ENCODE measurements around the gene MPL. TPM values are rescaled to one million over a fixed set of nuclear protein-coding genes. Genes with fewer than 3 reads are reported as not detected.
A peak's percentile ranks its signal among the peaks of the same experiment; 100 is the strongest.

MPL gene
- total RNA-seq, 1 experiment from 2014 or later = 0.15 TPM

DNA sequence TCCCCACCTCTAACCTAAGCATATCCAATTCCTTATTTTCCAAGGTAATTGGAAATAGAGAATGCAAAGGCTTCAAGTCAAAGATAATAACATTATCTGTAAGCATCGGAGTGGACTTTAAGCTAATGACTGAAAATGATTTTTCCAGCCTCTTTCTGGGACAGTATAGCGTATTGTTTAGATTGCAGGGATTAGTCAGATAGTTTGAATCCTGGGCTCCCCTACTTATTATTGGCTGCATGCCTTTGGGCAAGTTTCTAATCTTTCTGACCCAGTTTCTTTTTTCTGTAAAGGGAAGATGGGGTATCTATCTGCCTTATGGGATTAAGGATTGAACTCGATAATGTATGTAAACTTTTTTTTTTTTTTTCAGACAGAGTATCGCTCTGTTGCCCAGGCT is 19.6 kb downstream of the MPL start:
- ChIA-PET CTCF (interaction anchor here (1.4 to 2.8 kb wide), 7 partner anchors 8 to 131 kb away, joined by 3 to 37 read pairs (median 22); partner anchors contain the start of genes C1orf210 and ELOVL1), POLR2A (interaction anchor here (2.2 to 2.5 kb wide), 2 partner anchors 32 to 87 kb away, joined by 15 to 17 read pairs; partner anchors contain the start of genes MED8, SZT2 and TMEM125)
- Mint-ChIP-seq H3K4me1 (peaks cover 35% of the 10 kb centered on the region), H3K27me3 (ENCODE audit: low read depth) (no peaks in the 10 kb centered on the region), H3K27ac (no peak overlapping the region), H3K9me3 (no peaks in the 10 kb centered on the region), H3K36me3 (peaks cover 42% of the 10 kb centered on the region), H3K4me3 (peak overlapping the region; percentile 93)
- TF ChIP-seq ATF1 (CRISPR knock-in tag; IDR thresholded peaks at IDR 0.05) (no peak), CREB1 (CRISPR knock-in tag; IDR thresholded peaks at IDR 0.05) (no peak), ETV6 (CRISPR knock-in tag; IDR thresholded peaks at IDR 0.05) (no peak), SMAD3 (CRISPR knock-in tag; IDR thresholded peaks at IDR 0.05; ENCODE audit: borderline replicate concordance) (no peak), RELA (CRISPR knock-in tag; IDR thresholded peaks at IDR 0.05; ENCODE audit: borderline replicate concordance) (no peak), SMAD4 (CRISPR knock-in tag; IDR thresholded peaks at IDR 0.05) (no peak), ZNF281 (CRISPR knock-in tag; IDR thresholded peaks at IDR 0.05) (no peak)
- TF ChIP-seq, protein P1, sequence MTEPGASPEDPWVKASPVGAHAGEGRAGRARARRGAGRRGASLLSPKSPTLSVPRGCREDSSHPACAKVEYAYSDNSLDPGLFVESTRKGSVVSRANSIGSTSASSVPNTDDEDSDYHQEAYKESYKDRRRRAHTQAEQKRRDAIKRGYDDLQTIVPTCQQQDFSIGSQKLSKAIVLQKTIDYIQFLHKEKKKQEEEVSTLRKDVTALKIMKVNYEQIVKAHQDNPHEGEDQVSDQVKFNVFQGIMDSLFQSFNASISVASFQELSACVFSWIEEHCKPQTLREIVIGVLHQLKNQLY (CRISPR knock-in tag; IDR thresholded peaks at IDR 0.05) = no peak
- TF ChIP-seq, protein P2, sequence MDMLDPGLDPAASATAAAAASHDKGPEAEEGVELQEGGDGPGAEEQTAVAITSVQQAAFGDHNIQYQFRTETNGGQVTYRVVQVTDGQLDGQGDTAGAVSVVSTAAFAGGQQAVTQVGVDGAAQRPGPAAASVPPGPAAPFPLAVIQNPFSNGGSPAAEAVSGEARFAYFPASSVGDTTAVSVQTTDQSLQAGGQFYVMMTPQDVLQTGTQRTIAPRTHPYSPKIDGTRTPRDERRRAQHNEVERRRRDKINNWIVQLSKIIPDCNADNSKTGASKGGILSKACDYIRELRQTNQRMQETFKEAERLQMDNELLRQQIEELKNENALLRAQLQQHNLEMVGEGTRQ (CRISPR knock-in tag; IDR thresholded peaks at IDR 0.05) = no peak
- DNase-seq (ENCODE audit: low spot score) = no peak
- ATAC-seq = no peak

DNA sequence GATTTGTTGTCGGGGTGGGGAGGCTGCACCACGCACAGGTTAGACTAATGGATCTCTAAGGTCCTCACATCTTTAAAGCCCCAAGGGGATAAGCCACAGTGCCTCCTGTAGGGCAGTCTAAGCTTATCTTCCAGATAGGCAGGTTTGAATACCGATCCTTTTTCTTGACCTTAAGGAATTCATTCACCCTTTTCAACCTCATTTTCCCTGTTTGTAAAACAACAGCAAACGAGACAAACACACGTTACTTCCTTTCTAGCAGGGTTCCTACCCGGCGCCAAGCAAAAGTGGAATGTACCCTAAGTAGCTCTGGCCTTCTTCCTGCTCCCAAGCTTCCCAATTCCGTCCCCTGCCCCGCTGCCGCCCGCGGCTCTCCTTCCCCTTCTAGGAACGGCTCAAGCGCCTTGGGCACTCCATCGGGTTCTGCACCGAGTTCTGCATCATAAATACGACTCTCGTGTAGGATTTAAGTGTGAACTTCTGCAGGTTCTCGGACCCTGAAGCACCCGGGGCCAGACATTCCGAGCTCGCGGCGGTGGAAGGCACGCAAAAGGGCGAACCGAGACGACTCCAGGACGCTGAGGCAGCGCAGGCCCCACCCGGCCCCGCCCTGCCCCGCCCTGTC is 20.6 kb downstream of the MPL start:
- H3K9me3 Mint-ChIP-seq = no peaks in the 10 kb centered on the region
- ChIA-PET CTCF (interaction anchor here (0.6 to 2.8 kb wide), 33 partner anchors 9 to 577 kb away, joined by 3 to 37 read pairs (median 5); partner anchors contain the start of genes C1orf210, CFAP57, EBNA1BP2 and ELOVL1), POLR2A (interaction anchor here (0.6 to 2.5 kb wide), 22 partner anchors 8 to 512 kb away, joined by 3 to 21 read pairs (median 5); partner anchors contain the start of genes C1orf210, ELOVL1, KDM4A and MED8)
- H3K4me1 Mint-ChIP-seq = peaks cover 29% of the 10 kb centered on the region
- peak overlapping the region; percentile 93 for H3K4me3 Mint-ChIP-seq
- no peaks in the 10 kb centered on the region for H3K27me3 Mint-ChIP-seq (ENCODE audit: low read depth)
- DNase-seq (ENCODE audit: low spot score) (peak; percentile 39), ATAC-seq (peak; percentile 34)
- H3K27ac Mint-ChIP-seq = peak overlapping the region; percentile 99
- H3K36me3 Mint-ChIP-seq = peaks cover 51% of the 10 kb centered on the region
- TF ChIP-seq SP1 (CRISPR knock-in tag; conservative IDR thresholded peaks at IDR 0.05) = peak; percentile 12
- TF ChIP-seq CREB1 (CRISPR knock-in tag; IDR thresholded peaks at IDR 0.05) = 0 out of 2 replicates have a peak, but pooled peaks have one; percentile 3
- peak; percentile 56; the same call in 1 of the 2 replicates for TF ChIP-seq HMGXB4 (CRISPR knock-in tag; IDR thresholded peaks at IDR 0.05)
- no peak; the same call in 1 of the 2 replicates for TF ChIP-seq E2F4 (CRISPR knock-in tag; IDR thresholded peaks at IDR 0.05; ENCODE audit: borderline replicate concordance, low read depth)
- no peak for TF ChIP-seq FOXK1 (CRISPR knock-in tag; IDR thresholded peaks at IDR 0.05)
- TF ChIP-seq FOXP1 (CRISPR knock-in tag; IDR thresholded peaks at IDR 0.05; ENCODE audit: borderline replicate concordance) = 0 out of 2 replicates have a peak, but pooled peaks have one; percentile 27
- TF ChIP-seq ERG (CRISPR knock-in tag; IDR thresholded peaks at IDR 0.05) = peak; percentile 73; the same call in 1 of the 2 replicates
- no peak for TF ChIP-seq NFATC4 (CRISPR knock-in tag; IDR thresholded peaks at IDR 0.05)
- peak; percentile 6; the same call in 1 of the 2 replicates for TF ChIP-seq CREM (CRISPR knock-in tag; IDR thresholded peaks at IDR 0.05)
- TF ChIP-seq EMX1 (CRISPR knock-in tag; IDR thresholded peaks at IDR 0.05) = peak; percentile 56; the same call in 1 of the 2 replicates
- TF ChIP-seq USF1 (CRISPR knock-in tag; IDR thresholded peaks at IDR 0.05) = peak; percentile 51
